Panc1 (cell line): Measurements from ENCODE around the gene C1orf198. TPM values are rescaled to one million over a fixed set of nuclear protein-coding genes. Genes with fewer than 3 reads are reported as not detected.
A peak's percentile ranks its signal among the peaks of the same experiment; 100 is the strongest.

Experiments
- ATAC-seq: fragments of 200-7000 bp; cut with Tn5 transposase; 2 replicates; pipeline ENCODE4 v1.9.1; 2020; ENCODE audit warnings: mild to moderate bottlenecking, moderate library complexity
- BruUV-seq: library from RNA; stranded (reverse); fragments of 400-500 nt; replicated peaks from 2 replicates; lab custom pipeline; 2021; lab: Mats Ljungman, UMichigan
- CTCF ChIA-PET: fragments of 300-600 bp; sonication (Branson Sonifier 250); formaldehyde crosslinking; loops from one replicate; lab custom pipeline; 2022; ENCODE audit warnings: antibody characterized with exemption; lab: Charles Lee
- POLR2A ChIA-PET: fragments of 300-600 bp; sonication (Branson Sonifier 250); formaldehyde crosslinking; loops from one replicate; lab custom pipeline; 2022; ENCODE audit warnings: antibody characterized with exemption; lab: Charles Lee
- DNase-seq: peaks from one replicate; pipeline ENCODE4 v3.0.0-alpha.2; 2010; ENCODE audit warnings: low read depth, low spot score
- H3K27ac ChIP-seq: 2 replicates; pipeline ENCODE4 v1.5.1; 2011; ENCODE audit warnings: mild to moderate bottlenecking, low read length, inconsistent platforms
- H3K27me3 ChIP-seq: fragments of 200-500 bp; sonication (Bioruptor generic); 2 replicates; pipeline ENCODE4 v1.6.0; 2014; ENCODE audit warnings: low read length, inconsistent platforms; ENCODE audit not compliant: control insufficient read depth, insufficient read depth
- H3K36me3 ChIP-seq: fragments of 200-500 bp; sonication (Bioruptor generic); 2 replicates; pipeline ENCODE4 v1.5.1; 2014; ENCODE audit warnings: inconsistent platforms, mild to moderate bottlenecking, low read length, moderate library complexity; ENCODE audit not compliant: control insufficient read depth, insufficient read depth
- H3K4me1 ChIP-seq: 2 replicates; pipeline ENCODE4 v1.5.1; 2011; ENCODE audit warnings: inconsistent platforms, mild to moderate bottlenecking, low read length, moderate library complexity; ENCODE audit not compliant: control insufficient read depth, insufficient read depth
- H3K4me3 ChIP-seq, 2 experiments: 2 replicates each; pipeline ENCODE4 v1.5.1; 2011 to 2012; ENCODE audit warnings: low read depth in 2 of 2, low read length in 2 of 2, mild to moderate bottlenecking in 2 of 2, inconsistent platforms in 1 of 2, moderate library complexity in 1 of 2
- H3K9me3 ChIP-seq: fragments of 200-500 bp; sonication (Bioruptor generic); 2 replicates; pipeline ENCODE4 v1.5.1; 2014; ENCODE audit warnings: low read depth, mild to moderate bottlenecking, inconsistent platforms, low read length, moderate library complexity; ENCODE audit not compliant: control insufficient read depth, insufficient read depth
- POLR2AphosphoS5 ChIP-seq: IDR thresholded peaks from 2 replicates; pipeline ENCODE4 v1.6.1; 2012; ENCODE audit warnings: mild to moderate bottlenecking, low read depth, low read length, moderate library complexity
- SIN3A ChIP-seq: IDR thresholded peaks from 2 replicates; pipeline ENCODE4 v1.6.1; 2012; ENCODE audit warnings: low read depth, mild to moderate bottlenecking, low read length, moderate library complexity, borderline replicate concordance; ENCODE audit not compliant: insufficient read depth
- TCF7L2 ChIP-seq: IDR thresholded peaks from 2 replicates; pipeline ENCODE4 v1.6.1; 2011; ENCODE audit warnings: mild to moderate bottlenecking, low read depth, low read length, inconsistent platforms
- in situ Hi-C: cut with HindIII; loops from 2 replicates; pipeline ENCODE4 v1.10.0; 2016; ENCODE audit warnings: low sequenced_read_pairs, low pct_unique_long_range_greater_than_20kb
- intact Hi-C: fragments of 100-400 bp; cut with micrococcal nuclease; formaldehyde crosslinking; loops from one replicate; pipeline ENCODE4 v1.10.0; 2022; ENCODE audit not compliant: unreplicated experiment
- total RNA-seq: library from RNA; stranded (reverse); gene quantifications from one replicate; pipeline ENCODE4 v1.2.1, GENCODE V29; 2021; ENCODE audit not compliant: unreplicated experiment
- TF ChIP-seq, protein P1 (sequence below): fragments of 450-650 bp; IDR thresholded peaks from 2 replicates; pipeline ENCODE4 v1.5.1; 2017; ENCODE audit warnings: mild to moderate bottlenecking
- TF ChIP-seq, protein P2 (sequence below), 2 experiments: IDR thresholded peaks; 2 replicates each; pipeline ENCODE4 v1.6.1; 2011 to 2012; ENCODE audit warnings: low read depth in 2 of 2, control low read depth in 1 of 2, low read length in 1 of 2, mild to moderate bottlenecking in 1 of 2, moderate library complexity in 1 of 2; ENCODE audit not compliant: insufficient read depth in 1 of 2

C1orf198 gene
- total RNA-seq, 1 experiment from 2014 or later = 33.6 TPM

DNA sequence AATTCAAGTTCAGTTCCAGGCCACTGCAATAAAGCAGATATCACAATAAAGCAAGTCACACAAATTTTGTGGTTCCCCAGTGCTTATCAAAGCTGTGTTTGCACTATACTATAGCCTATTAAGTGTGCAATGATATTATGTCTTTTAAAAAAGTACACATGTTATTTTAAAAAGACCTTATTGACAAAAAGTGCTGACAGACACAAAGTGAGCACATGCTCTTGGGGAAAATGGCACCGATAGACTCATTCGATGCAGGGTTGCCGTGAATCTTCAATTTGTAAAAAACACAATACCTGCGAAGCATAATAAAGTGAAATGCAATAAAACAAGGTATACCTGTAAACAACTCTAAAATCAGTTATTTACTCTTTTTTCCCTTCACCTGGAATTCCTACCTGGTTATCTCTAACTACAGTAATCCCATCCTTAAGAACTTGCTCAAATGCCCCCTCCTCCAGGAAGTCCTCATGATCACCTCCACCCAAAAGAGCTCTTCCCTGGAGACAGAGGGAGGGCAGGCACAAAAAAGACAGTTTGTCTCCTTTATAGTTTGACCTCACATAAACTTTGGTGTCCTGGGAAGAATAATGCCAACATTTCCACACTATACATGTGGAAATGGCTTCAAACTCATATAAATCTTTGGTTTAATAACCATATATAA is 9.7 kb upstream of the C1orf198 start:
- BruUV-seq = no TSS peak

GRCh38 chr1:230877146-230877923 is 9.0 kb upstream of the C1orf198 start:
- intact Hi-C loops = no loop called here
- H3K9me3 ChIP-seq = no peaks in the 10 kb centered on the region
- in situ Hi-C loops = no loop called here
- H3K27ac ChIP-seq = no peak overlapping the region
- ChIA-PET CTCF (no interaction called here), POLR2A (no interaction called here)
- DNase-seq (no peak), ATAC-seq (no peak)
- peaks cover 5% of the 10 kb centered on the region; the same call in 1 of the 2 replicates for H3K27me3 ChIP-seq
- BruUV-seq = no TSS peak
- no peak overlapping the region for H3K4me3 ChIP-seq
- H3K4me1 ChIP-seq = peaks cover 3% of the 10 kb centered on the region; the same call in 1 of the 2 replicates
- no peaks in the 10 kb centered on the region for H3K36me3 ChIP-seq
- TF ChIP-seq TCF7L2 = no peak
- no peak for TF ChIP-seq SIN3A
- TF ChIP-seq, protein P1, sequence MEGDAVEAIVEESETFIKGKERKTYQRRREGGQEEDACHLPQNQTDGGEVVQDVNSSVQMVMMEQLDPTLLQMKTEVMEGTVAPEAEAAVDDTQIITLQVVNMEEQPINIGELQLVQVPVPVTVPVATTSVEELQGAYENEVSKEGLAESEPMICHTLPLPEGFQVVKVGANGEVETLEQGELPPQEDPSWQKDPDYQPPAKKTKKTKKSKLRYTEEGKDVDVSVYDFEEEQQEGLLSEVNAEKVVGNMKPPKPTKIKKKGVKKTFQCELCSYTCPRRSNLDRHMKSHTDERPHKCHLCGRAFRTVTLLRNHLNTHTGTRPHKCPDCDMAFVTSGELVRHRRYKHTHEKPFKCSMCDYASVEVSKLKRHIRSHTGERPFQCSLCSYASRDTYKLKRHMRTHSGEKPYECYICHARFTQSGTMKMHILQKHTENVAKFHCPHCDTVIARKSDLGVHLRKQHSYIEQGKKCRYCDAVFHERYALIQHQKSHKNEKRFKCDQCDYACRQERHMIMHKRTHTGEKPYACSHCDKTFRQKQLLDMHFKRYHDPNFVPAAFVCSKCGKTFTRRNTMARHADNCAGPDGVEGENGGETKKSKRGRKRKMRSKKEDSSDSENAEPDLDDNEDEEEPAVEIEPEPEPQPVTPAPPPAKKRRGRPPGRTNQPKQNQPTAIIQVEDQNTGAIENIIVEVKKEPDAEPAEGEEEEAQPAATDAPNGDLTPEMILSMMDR = no peak
- TF ChIP-seq, protein P2, sequence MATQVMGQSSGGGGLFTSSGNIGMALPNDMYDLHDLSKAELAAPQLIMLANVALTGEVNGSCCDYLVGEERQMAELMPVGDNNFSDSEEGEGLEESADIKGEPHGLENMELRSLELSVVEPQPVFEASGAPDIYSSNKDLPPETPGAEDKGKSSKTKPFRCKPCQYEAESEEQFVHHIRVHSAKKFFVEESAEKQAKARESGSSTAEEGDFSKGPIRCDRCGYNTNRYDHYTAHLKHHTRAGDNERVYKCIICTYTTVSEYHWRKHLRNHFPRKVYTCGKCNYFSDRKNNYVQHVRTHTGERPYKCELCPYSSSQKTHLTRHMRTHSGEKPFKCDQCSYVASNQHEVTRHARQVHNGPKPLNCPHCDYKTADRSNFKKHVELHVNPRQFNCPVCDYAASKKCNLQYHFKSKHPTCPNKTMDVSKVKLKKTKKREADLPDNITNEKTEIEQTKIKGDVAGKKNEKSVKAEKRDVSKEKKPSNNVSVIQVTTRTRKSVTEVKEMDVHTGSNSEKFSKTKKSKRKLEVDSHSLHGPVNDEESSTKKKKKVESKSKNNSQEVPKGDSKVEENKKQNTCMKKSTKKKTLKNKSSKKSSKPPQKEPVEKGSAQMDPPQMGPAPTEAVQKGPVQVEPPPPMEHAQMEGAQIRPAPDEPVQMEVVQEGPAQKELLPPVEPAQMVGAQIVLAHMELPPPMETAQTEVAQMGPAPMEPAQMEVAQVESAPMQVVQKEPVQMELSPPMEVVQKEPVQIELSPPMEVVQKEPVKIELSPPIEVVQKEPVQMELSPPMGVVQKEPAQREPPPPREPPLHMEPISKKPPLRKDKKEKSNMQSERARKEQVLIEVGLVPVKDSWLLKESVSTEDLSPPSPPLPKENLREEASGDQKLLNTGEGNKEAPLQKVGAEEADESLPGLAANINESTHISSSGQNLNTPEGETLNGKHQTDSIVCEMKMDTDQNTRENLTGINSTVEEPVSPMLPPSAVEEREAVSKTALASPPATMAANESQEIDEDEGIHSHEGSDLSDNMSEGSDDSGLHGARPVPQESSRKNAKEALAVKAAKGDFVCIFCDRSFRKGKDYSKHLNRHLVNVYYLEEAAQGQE (IDR thresholded peaks at IDR 0.05; ENCODE audit: insufficient read depth in 1 of 2, low read depth in 2 of 2, low read length in 1 of 2) = no peak
- TF ChIP-seq POLR2AphosphoS5 = no peak

More for the DNA sequence above, 9.7 kb upstream of the C1orf198 start:
- peak; percentile 72 for TF ChIP-seq TCF7L2
- no peak for TF ChIP-seq SIN3A
- intact Hi-C loops = no loop called here
- peaks cover 3% of the 10 kb centered on the region; the same call in 1 of the 2 replicates for H3K4me1 ChIP-seq
- ChIA-PET CTCF (no interaction called here), POLR2A (no interaction called here)
- H3K4me3 ChIP-seq = no peak overlapping the region
- H3K27me3 ChIP-seq = peaks cover 5% of the 10 kb centered on the region; the same call in 1 of the 2 replicates
- in situ Hi-C loops = no loop called here
- no peaks in the 10 kb centered on the region for H3K36me3 ChIP-seq
- ATAC-seq (no peak), DNase-seq (no peak)
- no peaks in the 10 kb centered on the region for H3K9me3 ChIP-seq
- H3K27ac ChIP-seq = no peak overlapping the region
